ENCODE results near the gene DGKQ. TPM values are rescaled to one million over a fixed set of nuclear protein-coding genes. Genes with fewer than 3 reads are reported as not detected.

Gene DGKQ
- total RNA-seq, 1 donor from 2014 or later = 15.0 TPM

DNA sequence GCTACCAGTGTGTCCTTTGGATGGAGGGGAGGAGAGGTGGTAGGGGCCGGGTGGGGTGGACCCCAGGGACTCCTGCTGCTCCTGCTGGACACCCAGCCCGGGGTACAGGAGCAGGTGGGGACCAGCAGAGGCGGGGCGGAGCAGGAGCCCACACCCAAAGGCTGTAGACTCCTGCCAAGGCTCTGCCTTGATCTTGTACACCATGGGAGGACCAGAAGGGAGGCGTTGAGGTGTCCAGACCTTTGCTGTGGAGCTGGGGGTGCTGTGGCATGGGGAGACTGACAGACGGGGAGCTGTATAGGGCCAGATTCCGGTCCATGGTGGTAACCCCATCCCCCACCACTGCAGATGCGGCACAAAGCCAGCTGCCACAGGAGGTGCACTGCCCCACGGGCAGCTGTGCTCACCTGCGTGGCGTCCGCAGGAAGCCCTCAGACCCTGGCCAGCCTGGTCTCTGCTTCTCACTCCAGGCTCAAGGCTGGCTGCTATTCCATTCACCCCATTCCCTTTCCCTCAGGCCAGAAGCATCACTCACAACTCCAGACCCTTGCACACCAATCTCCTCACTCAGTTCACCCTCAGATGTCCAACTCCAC, 24.8 kb upstream of the DGKQ start:
- Mint-ChIP-seq H3K4me3 (no peak overlapping the region), H3K4me1 (peaks cover 4% of the 10 kb centered on the region), H3K9me3 (no peaks in the 10 kb centered on the region), H3K27me3 (ENCODE audit: low read depth) (peaks cover 50% of the 10 kb centered on the region), H3K36me3 (ENCODE audit: low read depth) (no peaks in the 10 kb centered on the region), H3K27ac (ENCODE audit: unreplicated experiment) (no peak overlapping the region)
- no peak for DNase-seq (ENCODE audit: low read depth, low spot score)
- TF ChIP-seq, protein P1, sequence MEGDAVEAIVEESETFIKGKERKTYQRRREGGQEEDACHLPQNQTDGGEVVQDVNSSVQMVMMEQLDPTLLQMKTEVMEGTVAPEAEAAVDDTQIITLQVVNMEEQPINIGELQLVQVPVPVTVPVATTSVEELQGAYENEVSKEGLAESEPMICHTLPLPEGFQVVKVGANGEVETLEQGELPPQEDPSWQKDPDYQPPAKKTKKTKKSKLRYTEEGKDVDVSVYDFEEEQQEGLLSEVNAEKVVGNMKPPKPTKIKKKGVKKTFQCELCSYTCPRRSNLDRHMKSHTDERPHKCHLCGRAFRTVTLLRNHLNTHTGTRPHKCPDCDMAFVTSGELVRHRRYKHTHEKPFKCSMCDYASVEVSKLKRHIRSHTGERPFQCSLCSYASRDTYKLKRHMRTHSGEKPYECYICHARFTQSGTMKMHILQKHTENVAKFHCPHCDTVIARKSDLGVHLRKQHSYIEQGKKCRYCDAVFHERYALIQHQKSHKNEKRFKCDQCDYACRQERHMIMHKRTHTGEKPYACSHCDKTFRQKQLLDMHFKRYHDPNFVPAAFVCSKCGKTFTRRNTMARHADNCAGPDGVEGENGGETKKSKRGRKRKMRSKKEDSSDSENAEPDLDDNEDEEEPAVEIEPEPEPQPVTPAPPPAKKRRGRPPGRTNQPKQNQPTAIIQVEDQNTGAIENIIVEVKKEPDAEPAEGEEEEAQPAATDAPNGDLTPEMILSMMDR (conservative IDR thresholded peaks at IDR 0.05) = no peak

DNA sequence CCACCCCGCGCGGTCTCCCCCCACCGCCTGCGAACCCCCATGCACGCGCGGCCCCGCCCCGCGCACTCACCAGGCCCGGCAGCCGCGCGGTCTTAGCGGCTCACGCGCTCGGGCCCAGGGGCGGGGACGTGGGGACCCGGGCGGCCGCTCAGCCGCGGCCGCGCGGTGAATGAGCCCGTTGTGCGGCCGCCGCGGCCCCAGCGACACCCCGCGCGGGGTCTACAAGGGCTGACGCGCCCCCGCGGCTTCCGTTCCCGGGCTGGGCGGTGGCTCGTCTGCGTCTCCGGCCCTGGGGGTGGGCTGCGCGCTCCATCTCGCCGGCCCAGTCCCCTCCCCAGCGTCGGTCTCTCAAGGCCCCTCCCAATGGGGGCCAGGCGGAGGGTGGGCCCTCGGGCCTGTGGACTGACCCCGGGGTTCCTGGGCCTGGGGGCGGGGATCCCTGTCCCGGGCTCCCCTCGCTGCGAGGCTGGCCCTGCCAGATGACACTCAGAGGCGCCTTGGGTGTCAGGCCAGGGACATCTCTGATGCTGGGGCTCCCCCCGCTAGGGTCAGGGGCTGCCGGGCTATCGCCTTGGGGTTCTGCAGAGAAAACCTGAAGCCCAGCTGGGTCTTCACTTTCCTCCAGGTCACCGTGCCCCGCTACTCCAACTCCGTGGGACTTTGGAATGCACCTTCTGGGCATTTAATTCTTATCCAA, 24.2 kb upstream of the DGKQ start:
- H3K27ac Mint-ChIP-seq (ENCODE audit: unreplicated experiment) = no peak overlapping the region
- H3K36me3 Mint-ChIP-seq (ENCODE audit: low read depth) = no peaks in the 10 kb centered on the region
- peaks cover 7% of the 10 kb centered on the region for H3K4me1 Mint-ChIP-seq
- H3K27me3 Mint-ChIP-seq (ENCODE audit: low read depth) = peaks cover 50% of the 10 kb centered on the region
- H3K4me3 Mint-ChIP-seq = no peak overlapping the region
- TF ChIP-seq, protein P1 (conservative IDR thresholded peaks at IDR 0.05) = no peak
- no peaks in the 10 kb centered on the region for H3K9me3 Mint-ChIP-seq
- no peak for DNase-seq (ENCODE audit: low read depth, low spot score)

DNA sequence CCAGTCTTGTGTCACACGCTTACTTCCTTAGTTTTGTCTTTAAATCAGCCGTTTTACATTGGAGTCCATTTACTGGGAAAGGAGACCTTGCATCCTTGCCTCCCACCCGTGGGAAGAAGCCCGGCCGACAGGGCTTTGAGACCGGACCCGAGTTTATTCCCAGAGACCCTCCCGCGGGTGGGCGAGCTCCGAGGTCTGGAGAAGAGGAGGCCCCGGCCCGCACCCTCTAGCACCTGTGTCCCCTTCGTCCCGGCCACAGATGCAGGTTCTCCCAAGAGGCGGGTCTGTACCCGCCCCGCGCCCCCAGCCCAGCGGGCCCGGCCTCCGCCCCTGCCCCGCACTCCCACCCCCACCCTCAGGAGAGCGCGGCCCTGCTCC, 23.6 kb upstream of the DGKQ start:
- H3K27me3 Mint-ChIP-seq (ENCODE audit: low read depth) = peaks cover 47% of the 10 kb centered on the region
- H3K27ac Mint-ChIP-seq (ENCODE audit: unreplicated experiment) = no peak overlapping the region
- H3K4me3 Mint-ChIP-seq = no peak overlapping the region
- no peaks in the 10 kb centered on the region for H3K36me3 Mint-ChIP-seq (ENCODE audit: low read depth)
- TF ChIP-seq, protein P1 (conservative IDR thresholded peaks at IDR 0.05) = no peak
- no peaks in the 10 kb centered on the region for H3K9me3 Mint-ChIP-seq
- DNase-seq (ENCODE audit: low read depth, low spot score) = no peak
- peaks cover 8% of the 10 kb centered on the region for H3K4me1 Mint-ChIP-seq

DNA sequence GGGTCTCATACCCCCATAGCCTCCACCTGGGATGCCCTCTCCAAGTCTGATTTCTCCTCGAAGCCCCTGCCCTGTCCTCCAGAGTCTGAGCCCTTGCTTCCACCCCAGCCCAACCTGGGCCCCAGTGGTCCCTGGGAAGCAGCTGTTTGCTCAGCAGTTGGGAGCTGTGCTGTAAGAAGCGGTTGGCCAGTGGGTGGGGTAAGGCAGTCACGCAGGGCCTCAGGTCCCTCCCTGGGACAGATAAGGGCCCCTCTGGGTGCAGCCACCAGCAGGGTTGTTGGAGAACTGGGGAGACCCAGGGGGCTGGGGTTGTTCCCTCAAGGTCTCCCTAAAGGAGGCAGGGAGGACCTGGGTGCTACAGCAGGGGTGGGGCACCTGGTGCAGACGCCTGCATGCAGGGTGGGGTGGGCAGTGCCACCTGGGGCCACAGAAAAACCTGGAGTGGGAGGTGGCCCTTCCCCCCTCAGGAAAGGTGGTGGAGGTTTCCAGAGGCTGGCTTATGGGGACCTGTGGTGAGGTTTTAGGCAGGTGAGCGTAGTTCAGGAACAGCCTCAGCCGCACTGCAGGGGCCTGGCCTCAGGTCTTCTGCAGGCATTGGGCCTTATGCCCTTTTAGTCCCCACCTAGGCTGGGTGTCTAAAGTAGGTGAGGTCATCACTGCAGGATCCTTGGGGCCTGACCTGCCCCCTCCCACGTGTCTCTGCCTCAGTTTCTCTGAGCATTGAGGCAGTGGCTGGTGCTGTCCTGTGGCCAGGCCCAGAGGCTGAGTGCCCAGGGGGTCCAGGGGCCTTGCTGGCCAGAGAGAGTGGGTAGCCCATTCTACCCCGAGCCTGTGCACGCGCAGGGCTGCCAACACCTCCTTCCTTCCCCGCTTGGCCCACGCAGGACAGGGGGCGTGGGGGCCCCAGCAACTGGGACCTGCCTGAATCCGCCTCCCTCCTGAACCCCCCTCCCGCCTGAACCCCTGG, 22.9 kb upstream of the DGKQ start:
- no peak overlapping the region for H3K4me3 Mint-ChIP-seq
- H3K4me1 Mint-ChIP-seq = peaks cover 8% of the 10 kb centered on the region
- TF ChIP-seq, protein P1 (conservative IDR thresholded peaks at IDR 0.05) = no peak
- H3K36me3 Mint-ChIP-seq (ENCODE audit: low read depth) = no peaks in the 10 kb centered on the region
- H3K27me3 Mint-ChIP-seq (ENCODE audit: low read depth) = peaks cover 41% of the 10 kb centered on the region
- H3K9me3 Mint-ChIP-seq = no peaks in the 10 kb centered on the region
- no peak overlapping the region for H3K27ac Mint-ChIP-seq (ENCODE audit: unreplicated experiment)
- no peak for DNase-seq (ENCODE audit: low read depth, low spot score)

DNA sequence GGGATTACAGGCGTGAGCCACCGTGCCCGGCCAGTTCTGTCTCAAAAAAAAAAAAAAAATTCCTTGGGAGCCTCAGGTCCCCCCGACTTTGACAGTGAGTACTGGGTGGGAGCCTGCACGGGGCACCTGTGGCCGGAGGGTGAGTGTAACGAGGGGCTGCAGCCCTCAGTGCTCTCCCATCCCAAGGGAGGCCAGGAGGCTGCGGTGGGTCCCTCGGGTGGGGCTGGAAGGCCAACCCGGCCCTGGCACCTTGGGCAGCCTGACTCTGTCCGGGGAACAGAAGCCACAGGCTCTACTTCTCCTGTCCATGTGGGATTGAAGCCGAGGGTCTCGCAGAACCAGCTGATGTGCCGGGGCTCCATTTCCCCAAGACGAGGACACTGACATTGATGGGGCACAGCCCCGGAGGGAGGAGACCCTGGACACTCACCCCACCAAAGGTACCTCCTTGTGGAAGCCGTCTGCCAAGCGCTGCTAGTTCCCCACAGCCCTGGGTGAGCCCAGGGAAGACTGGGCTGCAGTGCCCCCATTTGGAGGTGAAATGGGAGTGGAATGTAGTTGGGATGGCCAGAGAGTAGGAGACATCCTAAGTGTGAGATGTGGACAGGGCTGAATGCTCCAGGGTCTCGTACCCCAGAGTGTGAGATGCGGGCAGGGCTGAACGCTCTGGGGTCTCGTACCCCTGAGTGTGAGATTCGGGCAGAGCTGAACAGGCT, 22.1 kb upstream of the DGKQ start:
- TF ChIP-seq, protein P1 (conservative IDR thresholded peaks at IDR 0.05) = no peak
- H3K27ac Mint-ChIP-seq (ENCODE audit: unreplicated experiment) = no peak overlapping the region
- H3K4me3 Mint-ChIP-seq = peak overlapping the region; percentile 32
- H3K4me1 Mint-ChIP-seq = peaks cover 8% of the 10 kb centered on the region
- no peak for DNase-seq (ENCODE audit: low read depth, low spot score)
- no peaks in the 10 kb centered on the region for H3K36me3 Mint-ChIP-seq (ENCODE audit: low read depth)
- H3K9me3 Mint-ChIP-seq = no peaks in the 10 kb centered on the region
- H3K27me3 Mint-ChIP-seq (ENCODE audit: low read depth) = peaks cover 35% of the 10 kb centered on the region
